Neural cell (in vitro differentiated cells): ENCODE results near the gene CYP21A2.
"Not testable (repeated sequence)": the region's sequence is repeated elsewhere in the genome, so short reads cannot be mapped to it uniquely, and the experiment has no call there.

Experiments used
- CTCF ChIP-seq: fragments of 450-650 bp; IDR thresholded peaks from 2 replicates; pipeline ENCODE4 v1.5.1; 2014; ENCODE audit warnings: antibody characterized with exemption, mild to moderate bottlenecking, moderate library complexity; ENCODE audit not compliant: poor library complexity, severe bottlenecking
- EP300 ChIP-seq: fragments of 450-650 bp; conservative IDR thresholded peaks from 2 replicates; pipeline ENCODE4 v1.6.1; 2014; ENCODE audit warnings: antibody characterized with exemption, mild to moderate bottlenecking, moderate library complexity; ENCODE audit not compliant: poor library complexity, severe bottlenecking
- EZH2 ChIP-seq: fragments of 200-600, 300-800 bp; shearing (Covaris generic), sonication (generic); IDR thresholded peaks from 2 replicates; pipeline ENCODE4 v1.6.1; 2014; ENCODE audit warnings: antibody characterized with exemption, low read length, borderline replicate concordance, mild to moderate bottlenecking; ENCODE audit not compliant: insufficient read depth, poor library complexity, severe bottlenecking
- MXI1 ChIP-seq: fragments of 450-650 bp; conservative IDR thresholded peaks from 2 replicates; pipeline ENCODE4 v1.6.1; 2014; ENCODE audit warnings: antibody characterized with exemption, mild to moderate bottlenecking; ENCODE audit not compliant: poor library complexity, severe bottlenecking
- TAF1 ChIP-seq: IDR thresholded peaks from 2 replicates; pipeline ENCODE4 v1.6.1; 2012; ENCODE audit warnings: low read depth

DNA sequence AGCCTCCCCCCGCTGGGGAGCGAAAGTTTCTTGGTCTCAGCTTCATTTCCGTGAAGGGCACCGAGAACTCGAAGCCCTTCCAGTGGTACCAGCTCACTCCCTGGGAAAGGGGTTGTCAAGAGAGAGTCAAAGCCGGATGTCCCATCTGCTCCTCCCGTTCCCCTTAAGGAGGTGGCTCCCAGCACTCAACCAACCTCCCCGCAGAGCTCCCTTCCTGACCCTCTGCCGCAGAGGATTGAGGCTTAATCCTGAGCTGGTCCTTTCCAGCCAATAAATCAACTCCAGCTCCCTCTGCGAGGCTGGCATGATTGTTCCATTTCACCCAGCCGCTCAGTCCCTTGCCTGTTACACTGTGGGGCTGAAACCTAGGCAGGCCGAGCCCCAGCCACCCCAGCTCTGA is 29.6 kb upstream of the CYP21A2 start:
- not testable (repeated sequence) for TF ChIP-seq CTCF, TAF1, MXI1, EZH2, EP300
